PC-3 (cell line): ENCODE measurements around the gene CHST14.

ENCODE experiments used
- CTCF ChIP-seq: fragments of 300-600 bp; sonication (generic); conservative IDR thresholded peaks from 2 replicates; pipeline ENCODE4 v1.5.1; 2017; ENCODE audit warnings: antibody characterized with exemption, low read depth, mild to moderate bottlenecking, low read length
- EZH2 ChIP-seq: fragments of 300-600 bp; sonication (generic); IDR thresholded peaks from one replicate; pipeline ENCODE4 v1.6.1; 2017; ENCODE audit warnings: antibody characterized with exemption, mild to moderate bottlenecking, low read length; ENCODE audit not compliant: unreplicated experiment
- EZH2phosphoT487 ChIP-seq: fragments of 300-600 bp; sonication (generic); IDR thresholded peaks from 2 replicates; pipeline ENCODE4 v1.6.1; 2018; ENCODE audit warnings: mild to moderate bottlenecking, antibody characterized with exemption, low read length, borderline replicate concordance

GRCh38 chr15:40464595-40465185, 6.1 kb upstream of the CHST14 start:
- TF ChIP-seq CTCF: no peak
- no peak for TF ChIP-seq EZH2
- TF ChIP-seq EZH2phosphoT487: no peak
